Peyer's patch (tissue), 4 donors: Measurements from ENCODE around the gene SLFN12L. TPM values are rescaled to one million over a fixed set of nuclear protein-coding genes. Genes with fewer than 3 reads are reported as not detected.

ENCODE experiments used
- DNase-seq, 3 donors: peaks; one replicate each; pipeline ENCODE4 v3.0.0-alpha.2; 2017 to 2019
- H3K27ac ChIP-seq, 4 donors: fragments of 200-600 bp; sonication (generic); one replicate each; pipeline ENCODE4 v1.5.1; 2016 to 2019
- H3K27me3 ChIP-seq, 2 donors: fragments of 200-600 bp; sonication (generic); one replicate each; pipeline ENCODE4 v1.5.1; 2019
- H3K36me3 ChIP-seq, 3 donors: fragments of 200-600 bp; sonication (generic); one replicate each; pipeline ENCODE4 v1.5.1; 2016 to 2019
- H3K4me1 ChIP-seq, 4 donors: fragments of 200-600 bp; sonication (generic); one replicate each; pipeline ENCODE4 v1.5.1; 2016 to 2019
- H3K4me3 ChIP-seq, 4 donors: fragments of 200-600 bp; sonication (generic); 1 replicate in 3 of 4; 2 replicates in 1 of 4; pipeline ENCODE4 v1.5.1; 2016 to 2019; ENCODE audit warnings: mild to moderate bottlenecking in 1 of 4
- H3K9me3 ChIP-seq, 4 donors: fragments of 200-600 bp; sonication (generic); one replicate each; pipeline ENCODE4 v1.5.1; 2016 to 2019; ENCODE audit warnings: mild to moderate bottlenecking in 1 of 4
- POLR2A ChIP-seq, 2 donors: fragments of 450-650 bp; IDR thresholded peaks; one replicate each; pipeline ENCODE4 v1.5.1; 2017; ENCODE audit warnings: antibody characterized with exemption in 2 of 2, mild to moderate bottlenecking in 2 of 2, moderate library complexity in 2 of 2
- total RNA-seq, 4 donors: library from RNA; depleted of rRNA; stranded (reverse); fragments of >200 nt; gene quantifications; one replicate each; pipeline ENCODE4 v1.1.0, GENCODE V29; 2016
- TF ChIP-seq, protein P1 (sequence below), 6 experiments: fragments of 450-650 bp in 4 of 6; fragments of 200-600 bp in 2 of 6; sonication (generic) in 1 of 6; IDR thresholded peaks; one replicate each; pipeline ENCODE4 v1.5.1; 2017 to 2019; ENCODE audit warnings: antibody characterized with exemption in 6 of 6, mild to moderate bottlenecking in 3 of 6, moderate library complexity in 1 of 6

The SLFN12L gene
- 10 to 100 TPM in 1 of 4 donors, 1 to 10 TPM in 3; 5.3 to 17.3 (median 5.6) TPM for total RNA-seq

DNA sequence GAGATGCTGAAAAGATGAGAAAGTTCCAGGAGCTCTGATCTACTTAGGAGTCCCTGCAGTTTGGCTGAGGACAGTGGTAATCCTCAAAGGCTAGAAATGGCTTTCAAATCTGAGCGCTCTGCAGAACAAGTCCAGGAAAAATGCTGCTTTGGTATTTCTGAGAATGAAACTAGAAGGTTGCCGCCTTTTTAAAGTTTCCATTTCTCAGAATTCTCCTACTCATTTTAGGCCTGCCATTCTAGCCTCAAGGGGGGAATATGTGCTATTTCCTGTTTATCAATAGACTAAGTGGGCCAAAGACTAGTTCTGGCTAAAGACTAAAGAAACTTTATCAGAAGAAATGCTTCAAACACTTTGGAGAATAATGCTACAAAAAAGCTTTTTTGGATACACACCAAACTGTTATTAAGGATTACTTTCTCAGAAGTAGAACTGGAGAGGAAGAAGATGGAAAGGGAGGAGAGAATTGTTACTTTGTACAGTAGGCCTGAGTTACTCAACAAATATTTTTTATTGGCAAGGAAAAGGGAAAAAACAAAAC lies at the start of gene SLFN12L:
Gene SLFN12L (minus strand): TSS at position 78 of the 541 bp plus-strand sequence. CDS start 15,314 bp downstream, outside the sequence.
- H3K4me1 ChIP-seq: peaks cover 0 to 7% (median 3%) of the 10 kb centered on the region in 4 donors
- no peaks in the 10 kb centered on the region for H3K9me3 ChIP-seq
- no peaks in the 10 kb centered on the region for H3K36me3 ChIP-seq
- TF ChIP-seq POLR2A (IDR thresholded peaks at IDR 0.05): no peak
- TF ChIP-seq, protein P1, sequence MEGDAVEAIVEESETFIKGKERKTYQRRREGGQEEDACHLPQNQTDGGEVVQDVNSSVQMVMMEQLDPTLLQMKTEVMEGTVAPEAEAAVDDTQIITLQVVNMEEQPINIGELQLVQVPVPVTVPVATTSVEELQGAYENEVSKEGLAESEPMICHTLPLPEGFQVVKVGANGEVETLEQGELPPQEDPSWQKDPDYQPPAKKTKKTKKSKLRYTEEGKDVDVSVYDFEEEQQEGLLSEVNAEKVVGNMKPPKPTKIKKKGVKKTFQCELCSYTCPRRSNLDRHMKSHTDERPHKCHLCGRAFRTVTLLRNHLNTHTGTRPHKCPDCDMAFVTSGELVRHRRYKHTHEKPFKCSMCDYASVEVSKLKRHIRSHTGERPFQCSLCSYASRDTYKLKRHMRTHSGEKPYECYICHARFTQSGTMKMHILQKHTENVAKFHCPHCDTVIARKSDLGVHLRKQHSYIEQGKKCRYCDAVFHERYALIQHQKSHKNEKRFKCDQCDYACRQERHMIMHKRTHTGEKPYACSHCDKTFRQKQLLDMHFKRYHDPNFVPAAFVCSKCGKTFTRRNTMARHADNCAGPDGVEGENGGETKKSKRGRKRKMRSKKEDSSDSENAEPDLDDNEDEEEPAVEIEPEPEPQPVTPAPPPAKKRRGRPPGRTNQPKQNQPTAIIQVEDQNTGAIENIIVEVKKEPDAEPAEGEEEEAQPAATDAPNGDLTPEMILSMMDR (IDR thresholded peaks at IDR 0.05): no peak
- H3K27ac ChIP-seq: peak within 1 kb of the TSS; percentile 61 to 81 (median 71)
- peak within 1 kb of the TSS; percentile 7 to 31 (median 16) for H3K4me3 ChIP-seq
- DNase-seq: no peak
- no peaks in the 10 kb centered on the region for H3K27me3 ChIP-seq

DNA sequence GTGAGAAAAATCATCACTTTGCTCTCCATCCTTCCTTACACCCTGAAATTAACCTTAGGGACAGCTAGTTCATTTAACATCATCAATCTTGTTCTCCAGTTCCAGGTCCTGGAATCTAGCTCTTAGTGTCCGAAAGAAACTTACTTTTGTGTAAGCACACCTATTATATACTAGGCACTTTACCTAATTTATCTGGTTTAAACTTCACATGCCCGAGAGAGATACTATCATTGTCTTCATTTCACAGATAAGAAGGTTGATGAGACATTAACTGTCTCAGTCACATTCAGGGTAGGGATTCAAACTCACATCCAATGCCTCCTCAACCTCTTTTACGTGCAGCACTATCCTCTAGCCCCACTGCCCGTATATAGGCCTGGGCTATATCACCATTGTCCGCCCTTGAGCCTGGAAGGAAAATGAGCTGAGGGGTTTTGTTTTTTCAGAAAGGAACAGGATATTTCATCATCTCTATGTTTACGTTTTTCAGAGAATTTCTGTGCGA lies 49.1 kb upstream of the SLFN12L start:
- H3K4me3 ChIP-seq: peak overlapping the region; percentile 69 to 91 (median 78)
- DNase-seq: no peak

DNA sequence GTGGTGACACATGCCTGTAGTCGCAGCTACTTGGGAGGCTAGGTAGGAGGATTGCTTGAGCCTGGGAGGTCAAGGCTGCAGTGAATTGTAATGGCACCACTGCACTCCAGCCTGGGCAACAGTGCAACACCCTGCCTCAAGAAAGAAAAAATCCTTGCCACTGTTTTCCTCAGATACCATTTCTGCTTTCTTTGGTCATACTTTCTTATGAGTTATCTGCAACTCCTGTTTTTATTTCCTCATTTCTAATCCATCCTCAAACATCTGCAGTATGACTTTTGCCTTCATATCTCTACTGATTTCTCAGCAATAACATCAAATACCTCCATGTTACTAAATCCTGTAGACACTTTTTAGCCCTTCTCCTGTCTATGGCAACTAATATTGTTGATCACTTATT lies 46.6 kb upstream of the SLFN12L start:
- DNase-seq: no peak
- H3K36me3 ChIP-seq: no peaks in the 10 kb centered on the region
- H3K4me3 ChIP-seq: no peak overlapping the region
- peaks cover 0 to 13% (median 5%) of the 10 kb centered on the region in 4 donors for H3K4me1 ChIP-seq
- no peak for TF ChIP-seq POLR2A (IDR thresholded peaks at IDR 0.05)
- TF ChIP-seq, protein P1 (IDR thresholded peaks at IDR 0.05): no peak
- no peak overlapping the region for H3K27ac ChIP-seq
- no peaks in the 10 kb centered on the region for H3K27me3 ChIP-seq
- H3K9me3 ChIP-seq: no peaks in the 10 kb centered on the region

More for the DNA sequence above, 49.1 kb upstream of the SLFN12L start:
- peak overlapping the region; percentile 85 to 98 (median 91) for H3K27ac ChIP-seq
- H3K9me3 ChIP-seq: no peaks in the 10 kb centered on the region
- no peaks in the 10 kb centered on the region for H3K36me3 ChIP-seq
- no peaks in the 10 kb centered on the region for H3K27me3 ChIP-seq
- peaks cover 0 to 17% (median 6%) of the 10 kb centered on the region in 4 donors for H3K4me1 ChIP-seq
- TF ChIP-seq POLR2A (IDR thresholded peaks at IDR 0.05): no peak

DNA sequence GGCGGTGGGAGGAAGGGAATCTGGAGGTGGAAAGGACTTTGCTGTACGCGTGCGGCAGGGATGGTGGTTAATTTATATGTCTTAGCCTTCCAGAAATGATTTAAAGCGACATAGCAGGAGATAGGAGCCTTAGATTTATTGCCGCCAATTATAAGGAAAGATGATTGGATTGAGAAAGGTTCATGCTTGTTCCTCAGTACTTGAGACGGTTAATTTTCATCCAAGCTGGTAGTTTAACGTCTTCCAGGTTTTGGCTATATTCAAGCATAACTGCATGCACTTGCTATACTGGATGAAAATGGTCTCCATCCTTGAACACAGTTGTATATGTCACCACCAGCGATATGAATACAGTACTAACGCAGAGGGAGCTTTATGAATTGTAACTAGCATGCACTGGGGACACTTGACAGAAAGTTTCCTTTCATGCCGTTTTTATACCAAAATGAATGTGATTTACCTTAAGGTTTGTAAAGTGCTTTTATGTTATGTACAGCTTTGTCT lies 41.5 kb upstream of the SLFN12L start:
- no peaks in the 10 kb centered on the region for H3K9me3 ChIP-seq
- H3K27ac ChIP-seq: peak overlapping the region; percentile 86 to 90 (median 88)
- no peak for DNase-seq
- peak overlapping the region; percentile 58 to 73 (median 64) for H3K4me3 ChIP-seq
- H3K27me3 ChIP-seq: no peaks in the 10 kb centered on the region
- TF ChIP-seq POLR2A (IDR thresholded peaks at IDR 0.05): no peak
- TF ChIP-seq, protein P1 (IDR thresholded peaks at IDR 0.05): no peak
- H3K4me1 ChIP-seq: peaks cover 0 to 10% (median 2%) of the 10 kb centered on the region in 4 donors
- peaks cover 0 to 15% (median 0%) of the 10 kb centered on the region in 3 donors for H3K36me3 ChIP-seq

DNA sequence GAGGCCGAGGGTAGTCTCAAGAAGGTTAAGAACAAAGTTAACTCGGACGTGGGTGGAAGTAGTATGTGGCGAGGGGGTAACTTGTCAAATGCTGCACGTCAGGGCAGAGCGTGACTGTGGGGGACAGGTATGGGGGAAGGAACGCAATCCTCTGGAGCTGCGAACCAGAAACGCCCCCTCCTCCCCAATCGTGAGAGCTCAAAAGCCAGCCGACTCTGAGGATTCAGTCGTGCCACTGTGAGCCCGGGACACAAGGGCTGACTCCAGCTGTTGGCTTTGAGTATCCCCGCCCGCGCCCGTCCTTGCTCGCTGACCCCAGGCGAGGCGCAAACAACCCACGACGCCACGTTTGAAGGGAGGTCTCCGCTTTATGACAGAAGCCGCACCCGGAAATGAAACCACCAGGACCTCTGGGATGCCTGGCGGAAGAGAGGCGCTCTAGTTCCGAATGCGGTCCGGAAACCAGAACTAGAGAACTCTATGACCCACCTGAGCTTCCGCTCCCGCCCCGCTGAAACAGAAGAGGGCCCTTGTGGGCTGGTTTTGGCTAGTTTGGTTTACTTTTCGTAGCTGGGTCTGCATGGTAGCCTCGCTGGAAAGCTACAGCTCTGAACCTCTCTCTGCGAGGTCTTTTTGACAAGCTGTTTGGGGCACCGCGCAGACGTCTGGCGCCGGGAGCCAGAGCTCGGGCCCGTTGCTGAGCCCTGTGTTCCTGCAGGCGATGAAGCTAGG lies 40.9 kb upstream of the SLFN12L start, which contains the start of gene PEX12:
Gene PEX12 (minus strand): TSS at position 375 of the 732 bp plus-strand sequence. CDS start 550 bp downstream, outside the sequence.
- peak; percentile 86 to 97 (median 92) for DNase-seq
- TF ChIP-seq POLR2A (IDR thresholded peaks at IDR 0.05): peak; percentile 53 to 75
- TF ChIP-seq, protein P1 (IDR thresholded peaks at IDR 0.05): no peak
- peak within 1 kb of the TSS; percentile 86 to 90 (median 88) for H3K27ac ChIP-seq

More for the DNA sequence above, 40.9 kb upstream of the SLFN12L start, which contains the start of gene PEX12:
- H3K4me1 ChIP-seq: peaks cover 0 to 10% (median 2%) of the 10 kb centered on the region in 4 donors
- peaks cover 0 to 18% (median 0%) of the 10 kb centered on the region in 3 donors for H3K36me3 ChIP-seq
- H3K27me3 ChIP-seq: no peaks in the 10 kb centered on the region
- H3K4me3 ChIP-seq: peak within 1 kb of the TSS; percentile 58 to 73 (median 64)
- no peaks in the 10 kb centered on the region for H3K9me3 ChIP-seq
